ENCODE measurements around the gene FRK. TPM values are rescaled to one million over a fixed set of nuclear protein-coding genes. Genes with fewer than 3 reads are reported as not detected.

The FRK gene
- total RNA-seq, 2 experiments from 2014 or later, result 0.13 to 0.46 TPM

- no peaks in the 10 kb centered on the region for H3K79me2 ChIP-seq (ENCODE audit: insufficient read depth, low read depth, low read length)
- no TSS peak for BruUV-seq (replicated peaks)
- no peak overlapping the region for H3K27ac ChIP-seq (ENCODE audit: low read depth, low read length, poor library complexity, severe bottlenecking)
Measured at GRCh38 chr6:116094041-116094440, 33.4 kb upstream of the FRK start.

GRCh38 chr6:116090251-116090650, 29.6 kb upstream of the FRK start:
- Histone ChIP-seq H3K4me1 (ENCODE audit: insufficient read depth, low read length, poor library complexity, severe bottlenecking) (peaks cover 6% of the 10 kb centered on the region), H3K79me2 (ENCODE audit: insufficient read depth, low read depth, low read length) (no peaks in the 10 kb centered on the region), H3K27ac (ENCODE audit: low read depth, low read length, poor library complexity, severe bottlenecking) (no peak overlapping the region), H3K4me3 (ENCODE audit: low read depth, low read length, poor library complexity, severe bottlenecking) (no peak overlapping the region), H4K20me1 (ENCODE audit: insufficient read depth, low read length) (no peaks in the 10 kb centered on the region), H3K4me2 (ENCODE audit: low read length) (no peak overlapping the region), H3K9me2 (ENCODE audit: insufficient read depth, low read length) (no peaks in the 10 kb centered on the region), H2AFZ (ENCODE audit: low read length) (no peak overlapping the region), H3K9me3 (ENCODE audit: low read length) (0 out of 2 replicates have a peak, but pooled peaks cover 3% of the 10 kb centered on the region), H3K36me3 (ENCODE audit: insufficient read depth, low read length) (no peaks in the 10 kb centered on the region)
- DNase-seq (ENCODE audit: low spot score), result no peak
- BruUV-seq (replicated peaks), result no TSS peak
- TF ChIP-seq EZH2phosphoT487 (IDR thresholded peaks at IDR 0.05; ENCODE audit: borderline replicate concordance, low read depth, low read length), result no peak
- TF ChIP-seq, protein P1, sequence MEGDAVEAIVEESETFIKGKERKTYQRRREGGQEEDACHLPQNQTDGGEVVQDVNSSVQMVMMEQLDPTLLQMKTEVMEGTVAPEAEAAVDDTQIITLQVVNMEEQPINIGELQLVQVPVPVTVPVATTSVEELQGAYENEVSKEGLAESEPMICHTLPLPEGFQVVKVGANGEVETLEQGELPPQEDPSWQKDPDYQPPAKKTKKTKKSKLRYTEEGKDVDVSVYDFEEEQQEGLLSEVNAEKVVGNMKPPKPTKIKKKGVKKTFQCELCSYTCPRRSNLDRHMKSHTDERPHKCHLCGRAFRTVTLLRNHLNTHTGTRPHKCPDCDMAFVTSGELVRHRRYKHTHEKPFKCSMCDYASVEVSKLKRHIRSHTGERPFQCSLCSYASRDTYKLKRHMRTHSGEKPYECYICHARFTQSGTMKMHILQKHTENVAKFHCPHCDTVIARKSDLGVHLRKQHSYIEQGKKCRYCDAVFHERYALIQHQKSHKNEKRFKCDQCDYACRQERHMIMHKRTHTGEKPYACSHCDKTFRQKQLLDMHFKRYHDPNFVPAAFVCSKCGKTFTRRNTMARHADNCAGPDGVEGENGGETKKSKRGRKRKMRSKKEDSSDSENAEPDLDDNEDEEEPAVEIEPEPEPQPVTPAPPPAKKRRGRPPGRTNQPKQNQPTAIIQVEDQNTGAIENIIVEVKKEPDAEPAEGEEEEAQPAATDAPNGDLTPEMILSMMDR (conservative IDR thresholded peaks at IDR 0.05; ENCODE audit: low read length), result no peak
- POLR2A ChIA-PET, result interaction anchor here (1.2 kb wide), 1 partner anchor 88 kb away, joined by 3 read pairs; no protein-coding TSS in a partner anchor
- intact Hi-C loops (cut with micrococcal nuclease; ENCODE audit: unreplicated experiment), result no loop called here
- CTCF ChIA-PET (ENCODE audit: unreplicated experiment), result no interaction called here

More at GRCh38 chr6:116094041-116094440, 33.4 kb upstream of the FRK start:
- Histone ChIP-seq H2AFZ (ENCODE audit: low read length) (no peak overlapping the region), H3K9me3 (ENCODE audit: low read length) (peaks cover 13% of the 10 kb centered on the region; the same call in 1 of the 2 replicates), H3K4me1 (ENCODE audit: insufficient read depth, low read length, poor library complexity, severe bottlenecking) (peaks cover 7% of the 10 kb centered on the region), H3K36me3 (ENCODE audit: insufficient read depth, low read length) (0 out of 2 replicates have a peak, but pooled peaks cover 3% of the 10 kb centered on the region), H3K9me2 (ENCODE audit: insufficient read depth, low read length) (no peaks in the 10 kb centered on the region), H3K4me3 (ENCODE audit: low read depth, low read length, poor library complexity, severe bottlenecking) (no peak overlapping the region), H3K4me2 (ENCODE audit: low read length) (no peak overlapping the region), H4K20me1 (ENCODE audit: insufficient read depth, low read length) (no peaks in the 10 kb centered on the region)
- DNase-seq (ENCODE audit: low spot score), result no peak
- POLR2A ChIA-PET, result no interaction called here
- CTCF ChIA-PET (ENCODE audit: unreplicated experiment), result no interaction called here
- TF ChIP-seq, protein P1 (conservative IDR thresholded peaks at IDR 0.05; ENCODE audit: low read length), result no peak
- no peak for TF ChIP-seq EZH2phosphoT487 (IDR thresholded peaks at IDR 0.05; ENCODE audit: borderline replicate concordance, low read depth, low read length)
- intact Hi-C loops (cut with micrococcal nuclease; ENCODE audit: unreplicated experiment), result no loop called here

DNA sequence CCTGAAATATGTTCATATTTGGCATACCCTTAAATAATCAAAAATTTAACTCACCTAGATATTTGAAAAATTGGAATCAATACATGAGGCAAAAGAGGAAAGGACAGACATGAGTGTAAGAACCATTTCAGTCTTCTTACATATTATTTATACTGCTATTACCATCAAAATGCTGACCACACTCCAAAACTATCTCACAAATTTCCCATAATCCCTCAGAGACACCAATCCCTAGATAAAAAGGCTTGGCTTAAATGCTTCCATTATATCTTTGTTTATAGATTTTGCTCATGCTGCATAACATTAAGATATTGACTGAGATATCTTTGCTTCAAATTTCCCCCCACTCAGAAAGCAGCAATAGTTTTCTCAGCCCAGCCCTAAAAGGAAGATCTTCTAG, 28.3 kb upstream of the FRK start:
- POLR2A ChIA-PET, result interaction anchor here (0.7 to 1.0 kb wide), 5 partner anchors 12 to 315 kb away, joined by 3 to 5 read pairs (median 3); partner anchors contain the start of gene NT5DC1
- peaks cover 6% of the 10 kb centered on the region for H3K4me1 ChIP-seq (ENCODE audit: insufficient read depth, low read length, poor library complexity, severe bottlenecking)

More for the DNA sequence above, 28.3 kb upstream of the FRK start:
- no peaks in the 10 kb centered on the region for H4K20me1 ChIP-seq (ENCODE audit: insufficient read depth, low read length)
- DNase-seq (ENCODE audit: low spot score), result no peak
- H3K9me2 ChIP-seq (ENCODE audit: insufficient read depth, low read length), result no peaks in the 10 kb centered on the region
- intact Hi-C loops (cut with micrococcal nuclease; ENCODE audit: unreplicated experiment), result no loop called here
- H3K4me3 ChIP-seq (ENCODE audit: low read depth, low read length, poor library complexity, severe bottlenecking), result no peak overlapping the region
- H3K79me2 ChIP-seq (ENCODE audit: insufficient read depth, low read depth, low read length), result no peaks in the 10 kb centered on the region
- CTCF ChIA-PET (ENCODE audit: unreplicated experiment), result no interaction called here
- no peaks in the 10 kb centered on the region for H3K36me3 ChIP-seq (ENCODE audit: insufficient read depth, low read length)
- H3K4me2 ChIP-seq (ENCODE audit: low read length), result no peak overlapping the region
- H3K9me3 ChIP-seq (ENCODE audit: low read length), result no peaks in the 10 kb centered on the region
- H3K27ac ChIP-seq (ENCODE audit: low read depth, low read length, poor library complexity, severe bottlenecking), result no peak overlapping the region
- H2AFZ ChIP-seq (ENCODE audit: low read length), result no peak overlapping the region
- TF ChIP-seq EZH2phosphoT487 (IDR thresholded peaks at IDR 0.05; ENCODE audit: borderline replicate concordance, low read depth, low read length), result no peak
- no TSS peak for BruUV-seq (replicated peaks)

Measured in OCI-LY7 (cell line).